ENCODE data around the gene RTKN.

The RTKN gene

GRCh38 chr2:74383254-74383653 lies 58.5 kb downstream of the RTKN start:
- no peaks in the 10 kb centered on the region for H3K9me3 ChIP-seq (replicated peaks in 1 of 2; ENCODE audit: control insufficient read depth in 2 of 2, insufficient read depth in 1 of 2, low read depth in 1 of 2, low read length in 2 of 2)
- H3K4ac ChIP-seq (ENCODE audit: low read length): no peak overlapping the region
- H4K8ac ChIP-seq (ENCODE audit: low read depth, low read length): no peak overlapping the region
- no peak overlapping the region for H2BK5ac ChIP-seq (ENCODE audit: low read length)
- H3K9ac ChIP-seq (ENCODE audit: low read depth, low read length, poor library complexity): no peak overlapping the region
- H2BK12ac ChIP-seq (ENCODE audit: low read length): no peak overlapping the region
- peaks cover 14 to 16% of the 10 kb centered on the region in 2 donors for H3K4me1 ChIP-seq (ENCODE audit: control insufficient read depth in 2 of 2, insufficient read depth in 1 of 2, low read depth in 1 of 2, low read length in 2 of 2)
- no peak overlapping the region for H3K4me3 ChIP-seq (ENCODE audit: low read length in 2 of 2)
- no peaks in the 10 kb centered on the region for H3K27me3 ChIP-seq (ENCODE audit: control insufficient read depth in 3 of 3, insufficient read depth in 3 of 3, low read depth in 1 of 3, low read length in 3 of 3)
- no peak overlapping the region for H3K18ac ChIP-seq (ENCODE audit: low read length)
- peaks cover 8 to 25% of the 10 kb centered on the region in 2 donors for H3K36me3 ChIP-seq (replicated peaks in 1 of 2; ENCODE audit: control insufficient read depth in 2 of 2, insufficient read depth in 2 of 2, low read length in 2 of 2)
- H2BK15ac ChIP-seq (ENCODE audit: low read length): no peak overlapping the region
- no peak overlapping the region for H4K91ac ChIP-seq (ENCODE audit: low read depth, low read length, poor library complexity)
- H2AFZ ChIP-seq (ENCODE audit: low read length): no peak overlapping the region
- H3K4me2 ChIP-seq (ENCODE audit: insufficient read depth, low read length, poor library complexity, severe bottlenecking): no peak overlapping the region
- no peak overlapping the region for H3K27ac ChIP-seq (replicated peaks; ENCODE audit: low read length)
- no peak overlapping the region for H3K23ac ChIP-seq (ENCODE audit: low read depth, low read length, poor library complexity)
- no peak overlapping the region for H2BK120ac ChIP-seq (ENCODE audit: low read depth, low read length)
- no peak overlapping the region for H2AK5ac ChIP-seq (ENCODE audit: low read depth, low read length)
- no CpG with 5 or more reads among the region's 1 CpG for WGBS, 2 donors (ENCODE audit: extremely low coverage in 2 of 2, insufficient read length in 2 of 2, insufficient replicate concordance in 1 of 2)
- H3K79me1 ChIP-seq (ENCODE audit: low read depth, low read length): peaks cover 11% of the 10 kb centered on the region
- H3K14ac ChIP-seq (ENCODE audit: low read length): no peak overlapping the region
- DNase-seq (ENCODE audit: low spot score): no peak

GRCh38 chr2:74381751-74382150 lies 60.0 kb downstream of the RTKN start:
- Histone ChIP-seq H3K4me2 (ENCODE audit: insufficient read depth, low read length, poor library complexity, severe bottlenecking) (no peak overlapping the region), H3K23ac (ENCODE audit: low read depth, low read length, poor library complexity) (no peak overlapping the region), H3K79me1 (ENCODE audit: low read depth, low read length) (peaks cover 15% of the 10 kb centered on the region), H3K4me3 (ENCODE audit: low read length in 2 of 2) (no peak overlapping the region), H2BK12ac (ENCODE audit: low read length) (no peak overlapping the region), H4K8ac (ENCODE audit: low read depth, low read length) (no peak overlapping the region), H3K36me3 (replicated peaks in 1 of 2; ENCODE audit: control insufficient read depth in 2 of 2, insufficient read depth in 2 of 2, low read length in 2 of 2) (peaks cover 17 to 39% of the 10 kb centered on the region in 2 donors), H3K4ac (ENCODE audit: low read length) (no peak overlapping the region), H3K18ac (ENCODE audit: low read length) (no peak overlapping the region), H2AK5ac (ENCODE audit: low read depth, low read length) (no peak overlapping the region), H2BK120ac (ENCODE audit: low read depth, low read length) (no peak overlapping the region), H4K91ac (ENCODE audit: low read depth, low read length, poor library complexity) (no peak overlapping the region), H2AFZ (ENCODE audit: low read length) (no peak overlapping the region), H3K27ac (replicated peaks; ENCODE audit: low read length) (no peak overlapping the region), H3K4me1 (ENCODE audit: control insufficient read depth in 2 of 2, insufficient read depth in 1 of 2, low read depth in 1 of 2, low read length in 2 of 2) (peaks cover 14 to 16% of the 10 kb centered on the region in 2 donors), H2BK15ac (ENCODE audit: low read length) (no peak overlapping the region), H2BK5ac (ENCODE audit: low read length) (no peak overlapping the region), H3K27me3 (ENCODE audit: control insufficient read depth in 3 of 3, insufficient read depth in 3 of 3, low read depth in 1 of 3, low read length in 3 of 3) (no peaks in the 10 kb centered on the region), H3K14ac (ENCODE audit: low read length) (no peak overlapping the region), H3K9ac (ENCODE audit: low read depth, low read length, poor library complexity) (no peak overlapping the region), H3K9me3 (replicated peaks in 1 of 2; ENCODE audit: control insufficient read depth in 2 of 2, insufficient read depth in 1 of 2, low read depth in 1 of 2, low read length in 2 of 2) (no peaks in the 10 kb centered on the region)
- no CpG with 5 or more reads among the region's 3 CpGs for WGBS, 2 donors (ENCODE audit: extremely low coverage in 2 of 2, insufficient read length in 2 of 2, insufficient replicate concordance in 1 of 2)
- DNase-seq (ENCODE audit: low spot score): no peak

- WGBS, 2 donors (ENCODE audit: extremely low coverage in 2 of 2, insufficient read length in 2 of 2, insufficient replicate concordance in 1 of 2): no CpG with 5 or more reads among the region's 14 CpGs
- Histone ChIP-seq H3K79me1 (ENCODE audit: low read depth, low read length) (peaks cover 18% of the 10 kb centered on the region), H2AK5ac (ENCODE audit: low read depth, low read length) (peak within 1 kb of the TSS; percentile 49), H2BK12ac (ENCODE audit: low read length) (no peak within 1 kb of the TSS), H3K14ac (ENCODE audit: low read length) (no peak within 1 kb of the TSS), H2BK15ac (ENCODE audit: low read length) (no peak within 1 kb of the TSS), H3K27me3 (ENCODE audit: control insufficient read depth in 3 of 3, insufficient read depth in 3 of 3, low read depth in 1 of 3, low read length in 3 of 3) (no peaks in the 10 kb centered on the region), H3K27ac (replicated peaks; ENCODE audit: low read length) (no peak within 1 kb of the TSS), H3K4me3 (ENCODE audit: low read length in 2 of 2) (peak within 1 kb of the TSS; percentile 29 to 66), H2AFZ (ENCODE audit: low read length) (no peak within 1 kb of the TSS), H3K4me1 (ENCODE audit: control insufficient read depth in 2 of 2, insufficient read depth in 1 of 2, low read depth in 1 of 2, low read length in 2 of 2) (peaks cover 11 to 14% of the 10 kb centered on the region in 2 donors), H3K36me3 (replicated peaks in 1 of 2; ENCODE audit: control insufficient read depth in 2 of 2, insufficient read depth in 2 of 2, low read length in 2 of 2) (peaks cover 17 to 46% of the 10 kb centered on the region in 2 donors), H3K23ac (ENCODE audit: low read depth, low read length, poor library complexity) (no peak within 1 kb of the TSS), H2BK5ac (ENCODE audit: low read length) (no peak within 1 kb of the TSS), H2BK120ac (ENCODE audit: low read depth, low read length) (no peak within 1 kb of the TSS), H3K4ac (ENCODE audit: low read length) (no peak within 1 kb of the TSS), H4K8ac (ENCODE audit: low read depth, low read length) (no peak within 1 kb of the TSS), H3K4me2 (ENCODE audit: insufficient read depth, low read length, poor library complexity, severe bottlenecking) (peak within 1 kb of the TSS; percentile 65), H4K91ac (ENCODE audit: low read depth, low read length, poor library complexity) (no peak within 1 kb of the TSS), H3K9me3 (replicated peaks in 1 of 2; ENCODE audit: control insufficient read depth in 2 of 2, insufficient read depth in 1 of 2, low read depth in 1 of 2, low read length in 2 of 2) (no peaks in the 10 kb centered on the region), H3K9ac (ENCODE audit: low read depth, low read length, poor library complexity) (peak within 1 kb of the TSS; percentile 71), H3K18ac (ENCODE audit: low read length) (peak within 1 kb of the TSS; percentile 16)
- DNase-seq (ENCODE audit: low spot score): peak; percentile 46
Measured at GRCh38 chr2:74379851-74380789, 61.6 kb downstream of the RTKN start, which contains the start of gene DCTN1. Gene DCTN1, minus strand, starts transcription at chr2:74380311. Its CDS starts 274 bp downstream, at chr2:74380037.

GRCh38 chr2:74378007-74378406 lies 63.7 kb downstream of the RTKN start:
- H3K79me1 ChIP-seq (ENCODE audit: low read depth, low read length): peaks cover 22% of the 10 kb centered on the region
- H3K27me3 ChIP-seq (ENCODE audit: control insufficient read depth in 3 of 3, insufficient read depth in 3 of 3, low read depth in 1 of 3, low read length in 3 of 3): no peaks in the 10 kb centered on the region
- H3K23ac ChIP-seq (ENCODE audit: low read depth, low read length, poor library complexity): no peak overlapping the region
- WGBS, 2 donors (ENCODE audit: extremely low coverage in 2 of 2, insufficient read length in 2 of 2, insufficient replicate concordance in 1 of 2): no CpG with 5 or more reads among the region's 10 CpGs
- H3K9me3 ChIP-seq (replicated peaks in 1 of 2; ENCODE audit: control insufficient read depth in 2 of 2, insufficient read depth in 1 of 2, low read depth in 1 of 2, low read length in 2 of 2): no peaks in the 10 kb centered on the region
- H3K14ac ChIP-seq (ENCODE audit: low read length): no peak overlapping the region
- no peak overlapping the region for H3K18ac ChIP-seq (ENCODE audit: low read length)
- H2BK15ac ChIP-seq (ENCODE audit: low read length): no peak overlapping the region
- H3K4ac ChIP-seq (ENCODE audit: low read length): no peak overlapping the region
- no peak overlapping the region for H2BK12ac ChIP-seq (ENCODE audit: low read length)
- no peak overlapping the region for H3K9ac ChIP-seq (ENCODE audit: low read depth, low read length, poor library complexity)
- H2AFZ ChIP-seq (ENCODE audit: low read length): no peak overlapping the region
- H2BK120ac ChIP-seq (ENCODE audit: low read depth, low read length): no peak overlapping the region
- no peak overlapping the region for H4K91ac ChIP-seq (ENCODE audit: low read depth, low read length, poor library complexity)
- H3K4me2 ChIP-seq (ENCODE audit: insufficient read depth, low read length, poor library complexity, severe bottlenecking): no peak overlapping the region
- no peak overlapping the region for H3K27ac ChIP-seq (replicated peaks; ENCODE audit: low read length)
- H3K36me3 ChIP-seq (replicated peaks in 1 of 2; ENCODE audit: control insufficient read depth in 2 of 2, insufficient read depth in 2 of 2, low read length in 2 of 2): peaks cover 12 to 26% of the 10 kb centered on the region in 2 donors
- no peak overlapping the region for H2AK5ac ChIP-seq (ENCODE audit: low read depth, low read length)
- H3K4me1 ChIP-seq (ENCODE audit: control insufficient read depth in 2 of 2, insufficient read depth in 1 of 2, low read depth in 1 of 2, low read length in 2 of 2): peaks cover 26 to 27% of the 10 kb centered on the region in 2 donors
- H2BK5ac ChIP-seq (ENCODE audit: low read length): no peak overlapping the region
- no peak overlapping the region for H4K8ac ChIP-seq (ENCODE audit: low read depth, low read length)
- no peak overlapping the region for H3K4me3 ChIP-seq (ENCODE audit: low read length in 2 of 2)
- DNase-seq (ENCODE audit: low spot score): no peak

Measured in neuronal stem cell (in vitro differentiated cells).